ENCODE data around the gene KCNAB2.

GRCh38 chr1:6103111-6103853 lies 57.6 kb downstream of the KCNAB2 start:
- TF ChIP-seq CTCF (IDR thresholded peaks at IDR 0.05; ENCODE audit: insufficient read depth, low read length): no peak
- TF ChIP-seq POLR2AphosphoS5 (IDR thresholded peaks at IDR 0.05; ENCODE audit: low read depth): no peak

Data from HL-60 (cell line).